Measurements from ENCODE around the gene CNTNAP2.

- TF ChIP-seq CTCF (tag by site-specific recombination; IDR thresholded peaks at IDR 0.05): no peak
- TF ChIP-seq ZNF148 (tag by site-specific recombination; IDR thresholded peaks at IDR 0.05; ENCODE audit: borderline replicate concordance): no peak
- no peak for TF ChIP-seq REST (tag by site-specific recombination; IDR thresholded peaks at IDR 0.05)
- TF ChIP-seq ZNF626 (tag by site-specific recombination; IDR thresholded peaks at IDR 0.05): no peak
- no peak for TF ChIP-seq ZNF280D (tag by site-specific recombination; IDR thresholded peaks at IDR 0.05)
- TF ChIP-seq ZNF513 (tag by site-specific recombination; IDR thresholded peaks at IDR 0.05): no peak
- no peak for TF ChIP-seq ZNF548 (tag by site-specific recombination; IDR thresholded peaks at IDR 0.05)
Observed at GRCh38 chr7:146276888-146277287, 160.3 kb downstream of the CNTNAP2 start.
